ENCODE measurements around the gene NEK7.

DNA sequence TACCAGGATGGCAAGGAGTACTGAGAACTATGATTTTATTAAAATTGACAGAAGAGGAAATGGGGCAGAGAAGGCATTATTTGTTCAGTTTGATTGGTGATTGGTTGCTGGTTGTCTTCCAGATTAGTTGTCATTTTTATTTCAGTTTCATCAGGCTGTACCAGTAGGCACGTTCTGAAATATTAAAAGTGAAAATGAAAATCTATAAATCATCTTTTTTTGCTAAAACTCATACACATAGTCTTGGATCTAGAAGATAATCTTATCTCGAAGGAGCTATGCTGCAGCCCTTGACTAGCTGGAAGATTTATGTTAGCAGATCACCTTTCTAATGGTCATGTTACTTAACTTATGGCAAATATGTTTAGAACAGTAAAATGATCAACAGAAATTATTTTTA is 29.0 kb downstream of the NEK7 start:
- TF ChIP-seq CTCF (conservative IDR thresholded peaks at IDR 0.05; ENCODE audit: low read depth, low read length) (no peak), EZH2phosphoT487 (IDR thresholded peaks at IDR 0.05; ENCODE audit: borderline replicate concordance, low read length) (no peak), EZH2 (IDR thresholded peaks at IDR 0.05; ENCODE audit: low read length, unreplicated experiment) (no peak)

All from PC-3 (cell line).